ENCODE data around the gene MLYCD. TPM values are rescaled to one million over a fixed set of nuclear protein-coding genes. Genes with fewer than 3 reads are reported as not detected.
A peak's percentile ranks its signal among the peaks of the same experiment; 100 is the strongest.

Gene MLYCD
- total RNA-seq, 6 donors from 2014 or later, result 7.5 to 30.4 (median 11.3) TPM

DNA sequence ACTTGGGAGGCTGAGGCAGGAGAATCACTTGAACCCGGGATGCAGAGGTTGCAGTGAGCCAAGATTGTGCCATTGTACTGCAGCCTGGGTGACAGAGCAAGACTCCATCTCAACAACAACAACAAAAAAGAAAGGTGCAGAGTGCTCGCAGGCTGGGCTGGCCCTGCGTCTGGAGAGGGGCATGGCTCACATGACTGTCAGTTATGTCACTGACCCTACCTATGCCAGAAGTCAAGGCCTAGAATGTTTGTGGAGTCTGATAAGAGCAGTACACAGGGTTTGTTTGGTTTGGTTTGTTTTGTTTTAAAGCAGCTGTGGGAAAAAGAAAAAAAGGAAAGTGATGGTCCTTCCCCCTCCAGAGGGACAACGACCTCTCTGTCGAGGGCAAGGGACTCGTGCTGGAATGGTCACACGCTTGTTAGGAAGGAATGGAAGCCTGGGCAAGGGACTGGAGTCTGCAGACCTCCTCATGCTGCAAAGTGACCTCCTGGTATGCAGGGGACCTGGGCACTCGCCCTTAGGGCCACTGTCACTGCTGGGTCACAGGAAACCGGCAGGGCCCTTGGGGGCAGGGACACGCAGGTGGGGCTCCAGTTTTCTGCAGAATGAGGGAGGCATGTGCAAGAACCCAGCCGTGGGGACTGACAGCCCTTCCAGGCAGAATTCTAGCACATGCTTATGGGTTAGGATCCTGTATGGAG lies 44.0 kb downstream of the MLYCD start:
- Histone ChIP-seq H3K9me3 (no peaks in the 10 kb centered on the region), H3K27ac (peak overlapping the region in 2 of 4 donors; percentile 7 to 19), H3K4me3 (no peak overlapping the region), H3K27me3 (no peaks in the 10 kb centered on the region), H3K36me3 (no peaks in the 10 kb centered on the region), H3K4me1 (peaks cover 0 to 5% (median 4%) of the 10 kb centered on the region in 4 donors)
- DNase-seq (no peak), ATAC-seq (ENCODE audit: low FRiP score in 2 of 2) (no peak)
- WGBS, 2 donors, result 50 to 69% methylated on average over 7 to 11 of the region's 11 CpGs
- TF ChIP-seq POLR2AphosphoS5 (IDR thresholded peaks at IDR 0.05) (no peak), EP300 (IDR thresholded peaks at IDR 0.05) (no peak), POLR2A (IDR thresholded peaks at IDR 0.05) (no peak)
- TF ChIP-seq, protein P1, sequence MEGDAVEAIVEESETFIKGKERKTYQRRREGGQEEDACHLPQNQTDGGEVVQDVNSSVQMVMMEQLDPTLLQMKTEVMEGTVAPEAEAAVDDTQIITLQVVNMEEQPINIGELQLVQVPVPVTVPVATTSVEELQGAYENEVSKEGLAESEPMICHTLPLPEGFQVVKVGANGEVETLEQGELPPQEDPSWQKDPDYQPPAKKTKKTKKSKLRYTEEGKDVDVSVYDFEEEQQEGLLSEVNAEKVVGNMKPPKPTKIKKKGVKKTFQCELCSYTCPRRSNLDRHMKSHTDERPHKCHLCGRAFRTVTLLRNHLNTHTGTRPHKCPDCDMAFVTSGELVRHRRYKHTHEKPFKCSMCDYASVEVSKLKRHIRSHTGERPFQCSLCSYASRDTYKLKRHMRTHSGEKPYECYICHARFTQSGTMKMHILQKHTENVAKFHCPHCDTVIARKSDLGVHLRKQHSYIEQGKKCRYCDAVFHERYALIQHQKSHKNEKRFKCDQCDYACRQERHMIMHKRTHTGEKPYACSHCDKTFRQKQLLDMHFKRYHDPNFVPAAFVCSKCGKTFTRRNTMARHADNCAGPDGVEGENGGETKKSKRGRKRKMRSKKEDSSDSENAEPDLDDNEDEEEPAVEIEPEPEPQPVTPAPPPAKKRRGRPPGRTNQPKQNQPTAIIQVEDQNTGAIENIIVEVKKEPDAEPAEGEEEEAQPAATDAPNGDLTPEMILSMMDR (IDR thresholded peaks at IDR 0.05), result no peak

DNA sequence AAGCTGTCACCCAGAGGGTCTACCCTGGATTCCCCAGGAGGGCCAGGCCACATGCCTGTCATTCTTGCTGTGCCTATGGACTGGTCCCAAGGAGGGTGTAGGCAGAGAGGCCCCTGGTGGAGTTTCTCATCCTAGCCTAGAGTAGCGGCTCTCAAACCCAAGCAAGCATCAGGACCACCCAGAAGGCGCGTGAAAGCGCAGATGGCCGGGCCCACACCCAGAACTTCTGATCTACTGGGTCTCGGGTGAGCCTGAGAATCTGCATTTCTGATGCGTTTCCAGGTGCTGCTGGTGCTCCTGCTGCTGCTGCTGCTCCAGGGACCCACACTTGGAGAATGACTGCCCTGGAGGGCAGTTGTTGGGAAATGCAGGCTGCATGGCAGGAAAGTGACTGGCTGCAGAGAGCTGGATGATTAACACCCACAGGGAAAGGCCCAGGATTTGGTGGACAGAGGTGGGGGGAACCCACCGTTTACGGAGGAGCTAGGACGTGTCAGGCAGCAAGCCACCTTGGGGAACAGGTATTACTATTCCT lies 44.7 kb downstream of the MLYCD start:
- no peaks in the 10 kb centered on the region for H3K27me3 ChIP-seq
- DNase-seq (no peak), ATAC-seq (ENCODE audit: low FRiP score in 2 of 2) (no peak)
- TF ChIP-seq, protein P1 (IDR thresholded peaks at IDR 0.05), result no peak
- no peak for TF ChIP-seq EP300 (IDR thresholded peaks at IDR 0.05)
- TF ChIP-seq POLR2A (IDR thresholded peaks at IDR 0.05), result no peak
- TF ChIP-seq POLR2AphosphoS5 (IDR thresholded peaks at IDR 0.05), result no peak
- 85 to 86% methylated on average over 6 to 10 of the region's 10 CpGs for WGBS, 2 donors
- H3K27ac ChIP-seq, result peak overlapping the region in 2 of 4 donors; percentile 7 to 19
- no peaks in the 10 kb centered on the region for H3K9me3 ChIP-seq
- peaks cover 0 to 5% (median 4%) of the 10 kb centered on the region in 4 donors for H3K4me1 ChIP-seq
- H3K36me3 ChIP-seq, result no peaks in the 10 kb centered on the region
- H3K4me3 ChIP-seq, result no peak overlapping the region

DNA sequence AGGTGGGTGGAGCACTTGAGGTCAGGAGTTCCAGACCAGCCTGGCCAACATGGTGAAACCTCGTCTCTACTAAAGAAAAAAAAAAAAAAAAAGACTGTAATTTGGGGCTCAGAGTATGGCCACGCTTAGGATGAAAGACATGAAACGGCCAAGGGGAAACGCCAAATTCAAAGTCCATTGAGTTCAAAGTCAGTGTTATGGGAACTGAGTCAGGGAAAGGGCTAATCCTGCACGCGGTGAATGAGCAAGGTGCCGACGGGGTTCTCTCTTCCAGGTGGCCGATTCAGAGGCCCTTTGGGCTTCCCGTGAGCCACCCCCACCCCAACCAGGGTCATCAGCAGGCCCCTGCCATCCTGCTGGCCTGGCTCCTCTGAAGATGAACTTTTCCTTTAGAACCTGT lies 46.7 kb downstream of the MLYCD start:
- H3K9me3 ChIP-seq, result no peaks in the 10 kb centered on the region
- H3K27me3 ChIP-seq, result no peaks in the 10 kb centered on the region
- 91% methylated on average over 10 of the region's 10 CpGs for WGBS, 2 donors
- no peak for DNase-seq
- no peaks in the 10 kb centered on the region for H3K4me1 ChIP-seq
- no peaks in the 10 kb centered on the region for H3K36me3 ChIP-seq
- H3K27ac ChIP-seq, result no peak overlapping the region
- ATAC-seq (ENCODE audit: low FRiP score in 2 of 2), result no peak
- no peak overlapping the region for H3K4me3 ChIP-seq
- TF ChIP-seq POLR2A (IDR thresholded peaks at IDR 0.05) (no peak), POLR2AphosphoS5 (IDR thresholded peaks at IDR 0.05) (no peak), EP300 (IDR thresholded peaks at IDR 0.05) (no peak)
- TF ChIP-seq, protein P1 (IDR thresholded peaks at IDR 0.05), result no peak

DNA sequence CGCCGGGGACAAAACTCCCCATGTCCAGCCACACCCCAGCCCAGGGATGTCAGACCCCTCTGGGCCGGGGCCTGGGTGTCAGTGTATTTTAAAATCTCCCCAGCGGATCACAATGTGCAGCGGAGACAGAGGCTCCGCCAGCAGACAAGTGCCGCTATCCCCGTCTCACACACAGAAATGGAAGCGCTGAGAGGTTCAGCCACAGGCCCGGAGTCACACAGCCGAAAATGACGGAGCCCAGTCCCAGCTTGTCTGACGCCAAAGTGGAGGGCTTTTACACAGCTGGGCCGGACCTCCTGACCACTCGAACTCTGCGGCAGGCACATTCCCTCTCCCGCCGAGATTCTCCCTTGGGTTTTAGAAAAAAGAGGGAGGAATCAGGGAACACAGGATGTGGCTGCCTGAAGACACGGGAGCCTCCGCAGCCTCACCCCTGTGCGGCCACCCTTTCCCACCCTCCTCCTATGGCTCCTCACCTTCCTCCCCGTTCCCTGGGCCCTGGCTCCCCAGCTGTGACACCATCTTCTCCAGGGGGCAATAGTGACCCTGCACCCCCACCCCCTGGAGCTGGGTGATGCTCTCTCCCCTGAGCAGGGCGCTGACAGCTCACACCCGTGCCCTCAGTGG lies 47.4 kb downstream of the MLYCD start:
- Histone ChIP-seq H3K4me1 (no peaks in the 10 kb centered on the region), H3K36me3 (no peaks in the 10 kb centered on the region), H3K27ac (no peak overlapping the region), H3K4me3 (no peak overlapping the region), H3K27me3 (no peaks in the 10 kb centered on the region), H3K9me3 (no peaks in the 10 kb centered on the region)
- TF ChIP-seq EP300 (IDR thresholded peaks at IDR 0.05) (no peak), POLR2AphosphoS5 (IDR thresholded peaks at IDR 0.05) (no peak), POLR2A (IDR thresholded peaks at IDR 0.05) (no peak)
- TF ChIP-seq, protein P1 (IDR thresholded peaks at IDR 0.05), result no peak
- DNase-seq (no peak), ATAC-seq (ENCODE audit: low FRiP score in 2 of 2) (no peak)
- 84 to 88% methylated on average over 21 to 24 of the region's 24 CpGs for WGBS, 2 donors

Measured in upper lobe of left lung (tissue), 6 donors.